Loucy (cell line): Measurements from ENCODE around the gene COLEC11.

Experiments used
- EZH2phosphoT487 ChIP-seq: fragments of 200-600 bp; IDR thresholded peaks from 2 replicates; pipeline ENCODE4 v1.6.1; 2018; ENCODE audit warnings: antibody characterized with exemption, mild to moderate bottlenecking, moderate library complexity, borderline replicate concordance
- TF ChIP-seq, protein P1 (sequence below): fragments of 200-600 bp; sonication (generic); conservative IDR thresholded peaks from 2 replicates; pipeline ENCODE4 v1.5.1; 2014; ENCODE audit warnings: mild to moderate bottlenecking, antibody characterized with exemption, low read length

DNA sequence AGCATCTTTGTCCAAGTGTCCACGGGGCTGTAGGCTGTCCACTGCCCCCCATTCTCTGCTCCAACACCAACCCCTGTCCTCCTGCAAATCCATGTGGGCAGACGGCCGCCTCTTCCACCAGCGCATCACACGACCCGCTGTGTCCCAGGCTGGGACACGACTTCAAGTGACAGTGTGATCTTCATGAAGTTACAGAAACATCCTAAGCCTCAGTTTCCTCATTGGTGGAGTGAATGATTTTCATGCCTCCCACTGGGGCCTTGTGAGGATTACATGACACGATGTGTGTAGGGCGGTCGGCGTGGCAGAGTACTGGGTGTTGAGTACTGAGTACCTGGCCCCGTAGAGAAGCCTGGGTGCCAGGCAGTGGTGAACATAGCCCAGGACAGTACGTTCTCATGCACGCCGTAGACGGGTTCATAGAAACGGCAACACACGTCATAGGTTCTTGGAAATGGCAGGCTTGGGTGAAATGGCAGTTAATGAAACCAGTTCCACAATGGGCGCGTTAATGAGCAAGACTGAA, 53.8 kb downstream of the COLEC11 start:
- TF ChIP-seq, protein P1, sequence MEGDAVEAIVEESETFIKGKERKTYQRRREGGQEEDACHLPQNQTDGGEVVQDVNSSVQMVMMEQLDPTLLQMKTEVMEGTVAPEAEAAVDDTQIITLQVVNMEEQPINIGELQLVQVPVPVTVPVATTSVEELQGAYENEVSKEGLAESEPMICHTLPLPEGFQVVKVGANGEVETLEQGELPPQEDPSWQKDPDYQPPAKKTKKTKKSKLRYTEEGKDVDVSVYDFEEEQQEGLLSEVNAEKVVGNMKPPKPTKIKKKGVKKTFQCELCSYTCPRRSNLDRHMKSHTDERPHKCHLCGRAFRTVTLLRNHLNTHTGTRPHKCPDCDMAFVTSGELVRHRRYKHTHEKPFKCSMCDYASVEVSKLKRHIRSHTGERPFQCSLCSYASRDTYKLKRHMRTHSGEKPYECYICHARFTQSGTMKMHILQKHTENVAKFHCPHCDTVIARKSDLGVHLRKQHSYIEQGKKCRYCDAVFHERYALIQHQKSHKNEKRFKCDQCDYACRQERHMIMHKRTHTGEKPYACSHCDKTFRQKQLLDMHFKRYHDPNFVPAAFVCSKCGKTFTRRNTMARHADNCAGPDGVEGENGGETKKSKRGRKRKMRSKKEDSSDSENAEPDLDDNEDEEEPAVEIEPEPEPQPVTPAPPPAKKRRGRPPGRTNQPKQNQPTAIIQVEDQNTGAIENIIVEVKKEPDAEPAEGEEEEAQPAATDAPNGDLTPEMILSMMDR = no peak
- no peak for TF ChIP-seq EZH2phosphoT487
